Cortex of kidney (tissue), 1 donor: ENCODE measurements around the gene SFTPD.
"Not testable (repeated sequence)": the region's sequence is repeated elsewhere in the genome, so short reads cannot be mapped to it uniquely, and the experiment has no call there.

Experiments
- DNase-seq: peaks from one replicate; lab custom pipeline; 2025; lab: John Stamatoyannopoulos, UW

The SFTPD gene

DNA sequence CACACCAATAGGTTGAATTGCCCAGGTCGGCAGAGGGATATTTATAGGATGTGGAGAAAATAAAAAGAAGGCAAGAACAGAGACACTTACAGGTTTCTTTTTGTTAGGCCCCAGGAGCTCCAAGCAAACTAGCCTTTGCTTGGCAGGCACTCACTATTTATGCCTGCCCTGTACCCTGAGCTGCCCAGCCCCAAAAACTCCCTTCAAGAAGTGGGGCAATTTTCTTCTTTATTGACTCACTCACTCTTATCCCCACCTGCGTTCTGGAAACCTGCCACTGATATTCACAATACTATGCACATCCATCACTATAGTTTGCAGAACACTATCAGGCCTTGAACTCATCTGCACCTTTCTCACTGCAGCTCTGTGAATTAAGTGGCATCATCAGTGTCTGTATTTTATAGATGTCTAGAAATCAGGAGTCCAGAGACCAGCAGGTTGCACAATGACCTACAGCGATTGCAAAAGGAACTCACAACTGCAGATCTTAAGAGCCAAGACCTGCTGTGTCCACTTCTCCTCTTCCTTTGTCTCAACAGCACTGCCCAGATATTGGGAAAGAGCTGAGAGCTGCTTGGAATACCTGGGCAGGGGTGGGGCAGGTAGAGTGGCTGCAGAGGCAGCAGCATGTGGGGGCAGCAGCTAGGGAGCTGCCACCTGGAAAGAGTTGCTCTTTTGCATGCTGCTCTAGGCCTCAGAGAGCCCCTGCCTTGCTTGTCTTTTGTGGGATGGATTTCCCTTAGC, at the start of gene SFTPD:
TSS of gene SFTPD (minus strand) at position 130 of the 747 bp plus-strand sequence. CDS start 2,446 bp downstream, outside the sequence.
- DNase-seq, result no peak

DNA sequence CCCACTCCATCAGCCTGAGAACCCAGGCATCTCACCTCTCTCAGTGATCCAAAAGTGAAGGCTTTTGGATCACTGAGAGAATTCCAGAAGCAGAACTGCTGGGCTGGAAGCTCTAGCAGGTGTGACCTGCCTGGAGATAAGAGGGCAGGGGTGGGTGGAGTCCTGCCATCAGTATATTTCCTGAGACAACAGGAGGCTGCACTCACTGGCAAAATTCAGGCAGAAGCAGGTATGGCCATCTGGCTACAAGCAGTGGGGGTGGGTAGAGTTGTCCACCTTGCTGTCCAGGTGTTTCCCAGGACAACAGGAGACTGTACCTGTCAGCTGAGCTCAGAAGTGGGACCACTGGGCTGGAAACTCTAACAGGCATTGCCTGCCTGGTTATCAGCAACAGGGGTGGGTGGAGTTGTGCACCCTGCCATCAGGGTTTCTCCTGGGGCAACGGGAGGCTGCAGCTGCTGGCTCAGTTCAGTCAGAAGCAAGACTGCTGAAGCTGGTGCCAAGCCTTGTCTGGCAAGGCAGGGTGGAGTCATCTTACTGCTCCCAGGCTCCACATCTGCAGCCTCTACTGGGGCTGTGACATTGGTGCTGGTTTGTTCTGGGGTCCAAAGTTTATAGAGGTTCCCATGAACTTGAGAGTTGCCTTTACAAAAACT, 47.2 kb upstream of the SFTPD start:
- no peak for DNase-seq

- no peak for DNase-seq
Measured at GRCh38 chr10:79994556-79994955, 45.7 kb upstream of the SFTPD start.

- DNase-seq, result not testable (repeated sequence)
Measured at GRCh38 chr10:79988199-79988598, 39.3 kb upstream of the SFTPD start.

DNA sequence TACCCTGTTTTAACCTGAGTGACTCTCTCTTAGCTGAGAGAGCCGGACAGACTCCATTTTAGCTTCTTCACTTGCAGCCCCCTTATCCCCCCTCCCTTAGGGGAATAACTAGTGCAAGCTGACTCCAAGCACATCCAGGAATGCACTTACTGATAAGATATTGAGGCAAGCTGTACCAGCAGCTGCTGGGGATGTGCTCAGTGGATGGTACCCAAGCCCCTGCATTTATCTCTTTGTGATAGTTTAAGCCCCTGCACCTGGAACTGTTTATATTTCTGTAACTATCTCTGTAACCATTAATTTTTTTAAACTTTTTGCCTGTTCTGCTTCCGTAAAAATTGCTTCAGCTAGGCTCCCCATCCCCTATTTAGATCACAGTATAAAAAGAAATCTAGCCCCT, 37.8 kb upstream of the SFTPD start:
- not testable (repeated sequence) for DNase-seq

- DNase-seq, result no peak
Measured at GRCh38 chr10:79985481-79986072, 36.7 kb upstream of the SFTPD start.

- no peak for DNase-seq
Measured at GRCh38 chr10:79984851-79985250, 35.9 kb upstream of the SFTPD start.

GRCh38 chr10:79983286-79983909, 34.5 kb upstream of the SFTPD start:
- no peak for DNase-seq

- no peak for DNase-seq
Measured at GRCh38 chr10:79982861-79983260, 34.0 kb upstream of the SFTPD start.

GRCh38 chr10:79982362-79982800, 33.5 kb upstream of the SFTPD start:
- no peak for DNase-seq

- DNase-seq, result no peak
Measured at GRCh38 chr10:79981450-79982361, 32.8 kb upstream of the SFTPD start.

- no peak for DNase-seq
Measured at GRCh38 chr10:79980711-79981110, 31.8 kb upstream of the SFTPD start.

- DNase-seq, result no peak
Measured at GRCh38 chr10:79979976-79980687, 31.2 kb upstream of the SFTPD start.

- DNase-seq, result no peak
Measured at GRCh38 chr10:79979310-79979975, 30.5 kb upstream of the SFTPD start.

DNA sequence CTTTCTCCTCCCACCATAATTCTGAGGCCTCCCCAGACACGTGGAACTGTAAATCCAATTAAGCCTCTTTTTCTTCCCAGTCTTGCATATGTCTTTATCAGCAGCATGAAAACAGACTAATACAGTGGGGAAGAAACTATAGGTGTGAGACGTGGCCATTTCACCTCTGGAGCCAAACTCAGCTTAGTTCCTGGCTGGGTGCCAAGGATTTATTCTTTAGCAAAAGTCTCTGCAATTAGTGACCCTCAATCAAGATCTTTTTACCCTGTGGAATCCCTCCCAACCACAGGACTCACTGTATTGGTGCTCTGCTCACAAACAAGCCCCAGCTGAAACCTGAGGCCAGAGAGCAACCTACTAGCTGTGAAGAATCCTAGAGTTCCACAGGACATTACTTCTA, 28.1 kb upstream of the SFTPD start:
- no peak for DNase-seq

- no peak for DNase-seq
Measured at GRCh38 chr10:79970062-79970461, 21.2 kb upstream of the SFTPD start.

DNA sequence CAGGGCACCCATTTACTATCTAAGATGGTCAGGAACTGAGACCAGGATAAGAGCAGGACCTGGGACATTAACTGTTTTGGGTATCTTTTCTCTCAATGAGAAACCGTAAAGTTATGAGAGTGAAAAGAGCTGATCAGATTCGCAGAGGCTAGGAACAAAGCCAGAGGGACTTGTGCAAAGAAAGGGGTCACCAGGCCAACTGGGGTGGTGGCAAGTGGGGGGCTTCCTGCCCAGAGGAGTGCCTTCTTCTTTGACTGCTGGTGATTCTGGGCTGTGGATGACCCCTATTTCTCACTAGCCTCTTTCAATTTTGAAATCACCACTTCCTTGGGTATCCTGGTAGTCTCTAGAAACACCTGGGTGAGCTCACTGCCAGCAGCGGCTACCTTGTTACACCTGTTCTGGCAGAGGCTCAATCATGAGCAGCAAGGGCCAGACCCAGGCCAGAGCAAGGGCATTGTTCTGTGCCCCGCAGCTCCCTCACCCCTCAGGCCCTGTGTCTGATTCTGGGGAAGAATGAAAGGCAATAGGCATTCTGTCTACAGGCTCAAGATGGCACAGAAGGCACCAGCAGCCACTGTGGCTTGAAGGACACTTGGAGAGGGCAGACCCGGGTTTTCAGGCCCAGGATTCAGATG, 999 bp downstream of the SFTPD start:
- no peak for DNase-seq

DNA sequence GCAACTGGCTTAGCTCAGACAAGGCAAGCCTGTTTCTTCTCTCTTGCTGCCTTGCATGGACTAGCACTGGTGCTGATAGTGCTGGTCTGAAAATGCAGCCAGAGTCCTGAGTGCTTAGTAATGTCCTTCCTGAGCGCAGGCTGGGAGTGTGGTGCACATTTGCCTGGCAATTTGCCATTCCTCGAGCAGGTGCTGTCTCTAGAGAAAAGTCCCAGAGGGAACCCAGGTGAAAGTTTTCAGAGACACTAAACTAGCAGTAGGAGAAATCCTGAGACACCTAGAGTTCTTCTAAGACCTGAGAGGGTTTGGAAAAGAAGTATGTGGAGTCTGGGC, 1.9 kb downstream of the SFTPD start:
- DNase-seq, result no peak

- DNase-seq, result no peak
Measured at GRCh38 chr10:79946271-79947082, 2.4 kb downstream of the SFTPD start.
